Measurements from ENCODE around the gene PARP16. TPM values are rescaled to one million over a fixed set of nuclear protein-coding genes. Genes with fewer than 3 reads are reported as not detected.

Gene PARP16
- polyA plus RNA-seq, 2 of the 4 experiments (the other 2 are of a cell fraction), result 7.5 to 9.8 TPM

DNA sequence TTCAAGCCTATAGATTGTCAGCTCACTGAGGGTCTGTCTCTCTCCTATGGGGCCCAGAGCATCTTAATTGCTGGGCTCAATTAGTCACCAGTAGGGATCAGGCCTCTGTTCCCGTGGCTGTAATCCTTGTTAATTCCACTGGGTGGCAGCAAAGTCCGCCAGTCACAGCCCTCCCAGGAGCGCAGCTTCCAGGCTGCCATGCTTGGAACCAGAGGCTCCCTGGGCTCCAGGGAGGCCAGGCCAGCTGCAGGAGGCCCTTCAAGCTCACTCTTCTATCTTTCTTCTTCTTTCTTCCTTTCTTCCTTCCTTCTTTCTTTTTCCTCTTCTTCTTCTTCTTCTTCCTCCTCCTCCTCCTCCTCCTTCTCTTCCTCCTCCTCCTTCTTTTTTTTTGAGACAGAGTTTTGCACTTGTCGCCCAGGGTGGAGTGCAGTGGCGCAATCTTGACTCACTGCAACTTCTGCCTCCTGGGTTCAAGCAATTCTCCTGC is 32.2 kb upstream of the PARP16 start:
- WGBS (ENCODE audit: missing lambda C conversion rate), result 37% methylated on average over 5 of the region's 5 CpGs
- DNase-seq (ENCODE audit: low read depth in 1 of 2, low spot score in 1 of 2), result peak; percentile 83 to 97
- ChIA-PET POLR2A (interaction anchor here (1.1 to 4.4 kb wide), 2 partner anchors 14 to 67 kb away, joined by 3 to 20 read pairs; partner anchors contain the start of gene RNU5B-1), CTCF (interaction anchor here (0.5 to 16.1 kb wide), 45 partner anchors 10 to 1388 kb away, joined by 3 to 722 read pairs (median 5); partner anchors contain the start of genes HACD3, IGDCC3, IGDCC4 and RNU5B-1)
- H3K9me3 ChIP-seq, result no peaks in the 10 kb centered on the region
- peak; percentile 95 for FAIRE-seq
- H3K27ac ChIP-seq, result no peak overlapping the region
- ATAC-seq, result peak; percentile 96 to 98
- peak; percentile 99 for TF ChIP-seq RAD21 (conservative IDR thresholded peaks at IDR 0.05 in 1 of 2, IDR thresholded peaks at IDR 0.05 in 1 of 2)
- TF ChIP-seq, protein P1, sequence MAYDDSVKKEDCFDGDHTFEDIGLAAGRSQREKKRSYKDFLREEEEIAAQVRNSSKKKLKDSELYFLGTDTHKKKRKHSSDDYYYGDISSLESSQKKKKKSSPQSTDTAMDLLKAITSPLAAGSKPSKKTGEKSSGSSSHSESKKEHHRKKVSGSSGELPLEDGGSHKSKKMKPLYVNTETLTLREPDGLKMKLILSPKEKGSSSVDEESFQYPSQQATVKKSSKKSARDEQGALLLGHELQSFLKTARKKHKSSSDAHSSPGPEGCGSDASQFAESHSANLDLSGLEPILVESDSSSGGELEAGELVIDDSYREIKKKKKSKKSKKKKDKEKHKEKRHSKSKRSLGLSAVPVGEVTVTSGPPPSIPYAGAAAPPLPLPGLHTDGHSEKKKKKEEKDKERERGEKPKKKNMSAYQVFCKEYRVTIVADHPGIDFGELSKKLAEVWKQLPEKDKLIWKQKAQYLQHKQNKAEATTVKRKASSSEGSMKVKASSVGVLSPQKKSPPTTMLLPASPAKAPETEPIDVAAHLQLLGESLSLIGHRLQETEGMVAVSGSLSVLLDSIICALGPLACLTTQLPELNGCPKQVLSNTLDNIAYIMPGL (CRISPR knock-in tag; IDR thresholded peaks at IDR 0.05; ENCODE audit: borderline replicate concordance), result no peak
- no peak for TF ChIP-seq RFX5 (IDR thresholded peaks at IDR 0.05)
- no peak for TF ChIP-seq MAZ (IDR thresholded peaks at IDR 0.05; ENCODE audit: borderline replicate concordance, low read depth, low read length)
- no peak for TF ChIP-seq FOSL2 (IDR thresholded peaks at IDR 0.05)
- peak; percentile 28; the same call in 1 of the 2 replicates for TF ChIP-seq FOSL2 (CRISPR knock-in tag; IDR thresholded peaks at IDR 0.05)
- TF ChIP-seq RNF2 (IDR thresholded peaks at IDR 0.05; ENCODE audit: borderline replicate concordance, low read depth), result no peak
- peak; percentile 96 for TF ChIP-seq SMC3 (IDR thresholded peaks at IDR 0.05)
- TF ChIP-seq CEBPB (IDR thresholded peaks at IDR 0.05), result no peak
- TF ChIP-seq ZNF302 (CRISPR knock-in tag; IDR thresholded peaks at IDR 0.05), result no peak
- TF ChIP-seq, protein P2, sequence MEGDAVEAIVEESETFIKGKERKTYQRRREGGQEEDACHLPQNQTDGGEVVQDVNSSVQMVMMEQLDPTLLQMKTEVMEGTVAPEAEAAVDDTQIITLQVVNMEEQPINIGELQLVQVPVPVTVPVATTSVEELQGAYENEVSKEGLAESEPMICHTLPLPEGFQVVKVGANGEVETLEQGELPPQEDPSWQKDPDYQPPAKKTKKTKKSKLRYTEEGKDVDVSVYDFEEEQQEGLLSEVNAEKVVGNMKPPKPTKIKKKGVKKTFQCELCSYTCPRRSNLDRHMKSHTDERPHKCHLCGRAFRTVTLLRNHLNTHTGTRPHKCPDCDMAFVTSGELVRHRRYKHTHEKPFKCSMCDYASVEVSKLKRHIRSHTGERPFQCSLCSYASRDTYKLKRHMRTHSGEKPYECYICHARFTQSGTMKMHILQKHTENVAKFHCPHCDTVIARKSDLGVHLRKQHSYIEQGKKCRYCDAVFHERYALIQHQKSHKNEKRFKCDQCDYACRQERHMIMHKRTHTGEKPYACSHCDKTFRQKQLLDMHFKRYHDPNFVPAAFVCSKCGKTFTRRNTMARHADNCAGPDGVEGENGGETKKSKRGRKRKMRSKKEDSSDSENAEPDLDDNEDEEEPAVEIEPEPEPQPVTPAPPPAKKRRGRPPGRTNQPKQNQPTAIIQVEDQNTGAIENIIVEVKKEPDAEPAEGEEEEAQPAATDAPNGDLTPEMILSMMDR (IDR thresholded peaks at IDR 0.05), result peak; percentile 98
- TF ChIP-seq, protein P3, sequence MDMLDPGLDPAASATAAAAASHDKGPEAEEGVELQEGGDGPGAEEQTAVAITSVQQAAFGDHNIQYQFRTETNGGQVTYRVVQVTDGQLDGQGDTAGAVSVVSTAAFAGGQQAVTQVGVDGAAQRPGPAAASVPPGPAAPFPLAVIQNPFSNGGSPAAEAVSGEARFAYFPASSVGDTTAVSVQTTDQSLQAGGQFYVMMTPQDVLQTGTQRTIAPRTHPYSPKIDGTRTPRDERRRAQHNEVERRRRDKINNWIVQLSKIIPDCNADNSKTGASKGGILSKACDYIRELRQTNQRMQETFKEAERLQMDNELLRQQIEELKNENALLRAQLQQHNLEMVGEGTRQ (IDR thresholded peaks at IDR 0.05), result no peak
- TF ChIP-seq HOXB13 (CRISPR knock-in tag; IDR thresholded peaks at IDR 0.05; ENCODE audit: low read depth), result no peak
- TF ChIP-seq, protein P4, sequence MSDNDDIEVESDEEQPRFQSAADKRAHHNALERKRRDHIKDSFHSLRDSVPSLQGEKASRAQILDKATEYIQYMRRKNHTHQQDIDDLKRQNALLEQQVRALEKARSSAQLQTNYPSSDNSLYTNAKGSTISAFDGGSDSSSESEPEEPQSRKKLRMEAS (IDR thresholded peaks at IDR 0.05), result peak; percentile 60
- no peaks in the 10 kb centered on the region for H3K4me1 ChIP-seq
- no peak overlapping the region for H3K4me2 ChIP-seq
- H3K4me3 ChIP-seq, result no peak overlapping the region

DNA sequence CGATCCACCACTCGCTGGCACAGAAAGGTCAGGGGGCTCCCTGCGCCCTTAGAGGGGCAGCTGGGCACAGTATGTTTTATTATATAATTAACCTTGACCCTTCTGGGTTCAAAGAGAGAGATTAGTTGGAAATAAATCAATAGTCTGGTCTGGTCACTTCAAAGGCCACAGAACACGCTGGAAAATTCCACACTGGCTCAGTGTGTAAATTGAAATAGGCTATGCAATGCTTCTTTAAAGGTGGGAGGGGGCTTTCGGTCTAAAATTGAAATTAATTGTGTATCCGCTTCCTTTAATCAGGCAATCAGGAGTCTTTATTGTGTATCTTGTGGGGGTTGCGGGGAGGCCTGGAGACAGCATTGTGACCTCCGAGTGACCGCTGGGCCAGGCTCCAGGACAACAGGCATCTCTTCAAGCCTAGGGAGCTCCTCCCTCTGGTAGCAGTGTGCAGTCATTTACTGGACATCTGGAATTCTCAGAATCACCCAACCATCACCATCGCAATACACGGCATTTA is 25.8 kb upstream of the PARP16 start:
- ATAC-seq (peak; percentile 53 to 67; a peak in 4 of 6 replicates), DNase-seq (ENCODE audit: low read depth in 1 of 2, low spot score in 1 of 2) (no peak), FAIRE-seq (no peak)
- Histone ChIP-seq H3K4me3 (no peak overlapping the region), H3K27ac (no peak overlapping the region), H3K4me2 (no peak overlapping the region), H3K9me3 (no peaks in the 10 kb centered on the region), H3K4me1 (no peaks in the 10 kb centered on the region)
- TF ChIP-seq HDAC2 (IDR thresholded peaks at IDR 0.05) (no peak), NR3C1 (IDR thresholded peaks at IDR 0.05) (no peak), KDM1A (IDR thresholded peaks at IDR 0.05; ENCODE audit: low read depth) (no peak), NFE2L2 (conservative IDR thresholded peaks at IDR 0.05; ENCODE audit: low read length) (no peak), GATA3 (IDR thresholded peaks at IDR 0.05; ENCODE audit: borderline replicate concordance) (no peak), RCOR1 (IDR thresholded peaks at IDR 0.05; ENCODE audit: low read depth, low read length) (no peak), JUN (IDR thresholded peaks at IDR 0.05) (no peak), ZC3H11A (IDR thresholded peaks at IDR 0.05) (no peak), RFX5 (IDR thresholded peaks at IDR 0.05) (no peak), RNF2 (IDR thresholded peaks at IDR 0.05; ENCODE audit: borderline replicate concordance, low read depth) (no peak), NPAS2 (CRISPR knock-in tag; IDR thresholded peaks at IDR 0.05; ENCODE audit: borderline replicate concordance) (no peak), JUNB (IDR thresholded peaks at IDR 0.05) (no peak), TFCP2L1 (CRISPR knock-in tag; IDR thresholded peaks at IDR 0.05) (no peak), TP53 (CRISPR knock-in tag; IDR thresholded peaks at IDR 0.05) (no peak), MAZ (IDR thresholded peaks at IDR 0.05; ENCODE audit: borderline replicate concordance, low read depth, low read length) (no peak), ZFP36 (IDR thresholded peaks at IDR 0.05; ENCODE audit: borderline replicate concordance, partially characterized antibody) (no peak), BHLHE40 (IDR thresholded peaks at IDR 0.05; ENCODE audit: low read depth, low read length) (no peak), HOXB13 (CRISPR knock-in tag; IDR thresholded peaks at IDR 0.05; ENCODE audit: low read depth) (no peak), PHF8 (IDR thresholded peaks at IDR 0.05; ENCODE audit: borderline replicate concordance, low read depth) (no peak)
- TF ChIP-seq, protein P3 (IDR thresholded peaks at IDR 0.05), result no peak
- CTCF ChIA-PET, result interaction anchor here (1.1 to 16.1 kb wide), 5 partner anchors 10 to 326 kb away, joined by 3 to 722 read pairs (median 4); partner anchors contain the start of gene IGDCC3
- POLR2A ChIA-PET, result interaction anchor here (1.6 kb wide), 1 partner anchor 8 kb away, joined by 8 read pairs; the partner anchor contains the start of gene RNU5B-1
- 80% methylated on average over 11 of the region's 11 CpGs for WGBS (ENCODE audit: missing lambda C conversion rate)
